Neuron (in vitro differentiated cells): ENCODE results near the gene IL26.

Experiments
- H2AFZ ChIP-seq: one replicate; pipeline ENCODE4 v1.6.1; 2013; ENCODE audit warnings: low read depth, mild to moderate bottlenecking, inconsistent platforms, low read length, moderate library complexity
- H3K27me3 ChIP-seq: one replicate; pipeline ENCODE4 v1.6.1; 2013; ENCODE audit warnings: low read length; ENCODE audit not compliant: insufficient read depth
- H3K36me3 ChIP-seq: one replicate; pipeline ENCODE4 v1.6.1; 2013; ENCODE audit warnings: low read length; ENCODE audit not compliant: insufficient read depth
- H3K4me1 ChIP-seq: one replicate; pipeline ENCODE4 v1.6.1; 2013; ENCODE audit warnings: low read length; ENCODE audit not compliant: insufficient read depth
- H3K4me3 ChIP-seq: 2 replicates; pipeline ENCODE4 v1.5.1; 2013; ENCODE audit warnings: mild to moderate bottlenecking, low read length, moderate library complexity
- H3K9me3 ChIP-seq: one replicate; pipeline ENCODE4 v1.6.1; 2013; ENCODE audit warnings: low read length

Gene IL26

GRCh38 chr12:68154779-68155178 is 70.8 kb downstream of the IL26 start:
- no peaks in the 10 kb centered on the region for H3K36me3 ChIP-seq
- H3K4me3 ChIP-seq: no peak overlapping the region
- no peaks in the 10 kb centered on the region for H3K27me3 ChIP-seq
- no peak overlapping the region for H2AFZ ChIP-seq
- no peaks in the 10 kb centered on the region for H3K4me1 ChIP-seq
- H3K9me3 ChIP-seq: no peaks in the 10 kb centered on the region
